Breast epithelium (tissue), 4 donors: ENCODE measurements around the gene RPS19. TPM values are rescaled to one million over a fixed set of nuclear protein-coding genes. Genes with fewer than 3 reads are reported as not detected.

Experiments
- DNase-seq, 2 donors: peaks; one replicate each; pipeline ENCODE4 v3.0.0-alpha.2; 2019; ENCODE audit warnings: low spot score in 2 of 2
- H3K27ac ChIP-seq, 2 donors: fragments of 200-600 bp; sonication (generic) in 1 of 2; one replicate each; pipeline ENCODE4 v1.5.1; 2016 to 2019; ENCODE audit warnings: mild to moderate bottlenecking in 1 of 2
- H3K27me3 ChIP-seq, 2 donors: fragments of 200-600 bp; sonication (generic) in 1 of 2; one replicate each; pipeline versions ENCODE4 v1.5.1 to v1.6.0; 2017 to 2019; ENCODE audit warnings: control low read depth in 1 of 2, mild to moderate bottlenecking in 1 of 2
- H3K36me3 ChIP-seq: fragments of 200-600 bp; one replicate; pipeline ENCODE4 v1.5.1; 2019
- H3K4me1 ChIP-seq, 2 donors: fragments of 200-600 bp; sonication (generic); one replicate each; pipeline ENCODE4 v1.5.1; 2016 to 2019; ENCODE audit warnings: control low read depth in 1 of 2
- H3K4me3 ChIP-seq, 3 donors: fragments of 200-600 bp; sonication (generic); 1 replicate in 2 of 3; 2 replicates in 1 of 3; pipeline ENCODE4 v1.5.1; 2016 to 2019; ENCODE audit warnings: mild to moderate bottlenecking in 3 of 3, moderate library complexity in 2 of 3
- H3K9me3 ChIP-seq, 2 donors: fragments of 200-600 bp; sonication (generic) in 1 of 2; one replicate each; pipeline ENCODE4 v1.5.1; 2016 to 2019; ENCODE audit warnings: control low read depth in 1 of 2
- POLR2A ChIP-seq: fragments of 450-650 bp; IDR thresholded peaks from one replicate; pipeline ENCODE4 v1.6.1; 2016; ENCODE audit warnings: antibody characterized with exemption, mild to moderate bottlenecking, moderate library complexity
- POLR2AphosphoS5 ChIP-seq, 3 donors: sonication (generic); formaldehyde crosslinking; IDR thresholded peaks; one replicate each; pipeline ENCODE4 v1.6.1; 2017; ENCODE audit warnings: antibody characterized with exemption in 3 of 3
- intact Hi-C: fragments of 100-400 bp; cut with DNase I; formaldehyde crosslinking; loops from one replicate; pipeline ENCODE4 v1.15.1; 2023; ENCODE audit warnings: low total_unique reads
- total RNA-seq, 3 donors: library from RNA; depleted of rRNA; stranded (reverse); fragments of >200 nt; gene quantifications; one replicate each; pipeline ENCODE4 v1.1.0, GENCODE V29; 2016
- TF ChIP-seq, protein P1 (sequence below), 3 donors: fragments of 450-650 bp; IDR thresholded peaks; one replicate each; pipeline ENCODE4 v1.5.1; 2016 to 2017; ENCODE audit warnings: antibody characterized with exemption in 3 of 3, mild to moderate bottlenecking in 3 of 3, moderate library complexity in 3 of 3

Gene RPS19
- total RNA-seq, 3 donors from 2014 or later: 756 to 2,084 (median 1,264) TPM

DNA sequence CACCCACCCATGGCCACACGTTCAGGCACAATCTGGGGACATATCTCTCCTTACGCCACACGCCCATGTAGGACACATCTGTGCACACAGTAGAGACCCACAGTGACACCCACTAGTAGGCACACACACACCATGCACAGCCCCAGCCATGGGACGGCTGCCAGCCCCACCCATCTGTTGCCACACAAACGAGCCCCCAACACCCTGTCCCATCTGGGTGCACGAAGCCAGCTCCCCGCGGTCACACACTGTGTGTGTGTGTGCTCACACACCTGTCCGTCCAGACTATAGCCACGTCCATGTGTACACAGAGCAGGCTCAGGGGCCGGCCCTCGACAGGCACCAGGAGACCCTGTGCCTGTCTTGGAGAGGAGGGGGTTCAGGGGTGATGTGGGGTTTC lies 57.6 kb downstream of the RPS19 start:
- Histone ChIP-seq H3K4me3 (no peak overlapping the region), H3K4me1 (peaks cover 3 to 5% of the 10 kb centered on the region in 2 donors), H3K27ac (no peak overlapping the region), H3K9me3 (no peaks in the 10 kb centered on the region), H3K27me3 (peaks cover 7 to 79% of the 10 kb centered on the region in 2 donors), H3K36me3 (no peaks in the 10 kb centered on the region)
- intact Hi-C loops: no loop called here
- DNase-seq: no peak
- TF ChIP-seq POLR2A (no peak), POLR2AphosphoS5 (IDR thresholded peaks at IDR 0.05) (no peak)
- TF ChIP-seq, protein P1, sequence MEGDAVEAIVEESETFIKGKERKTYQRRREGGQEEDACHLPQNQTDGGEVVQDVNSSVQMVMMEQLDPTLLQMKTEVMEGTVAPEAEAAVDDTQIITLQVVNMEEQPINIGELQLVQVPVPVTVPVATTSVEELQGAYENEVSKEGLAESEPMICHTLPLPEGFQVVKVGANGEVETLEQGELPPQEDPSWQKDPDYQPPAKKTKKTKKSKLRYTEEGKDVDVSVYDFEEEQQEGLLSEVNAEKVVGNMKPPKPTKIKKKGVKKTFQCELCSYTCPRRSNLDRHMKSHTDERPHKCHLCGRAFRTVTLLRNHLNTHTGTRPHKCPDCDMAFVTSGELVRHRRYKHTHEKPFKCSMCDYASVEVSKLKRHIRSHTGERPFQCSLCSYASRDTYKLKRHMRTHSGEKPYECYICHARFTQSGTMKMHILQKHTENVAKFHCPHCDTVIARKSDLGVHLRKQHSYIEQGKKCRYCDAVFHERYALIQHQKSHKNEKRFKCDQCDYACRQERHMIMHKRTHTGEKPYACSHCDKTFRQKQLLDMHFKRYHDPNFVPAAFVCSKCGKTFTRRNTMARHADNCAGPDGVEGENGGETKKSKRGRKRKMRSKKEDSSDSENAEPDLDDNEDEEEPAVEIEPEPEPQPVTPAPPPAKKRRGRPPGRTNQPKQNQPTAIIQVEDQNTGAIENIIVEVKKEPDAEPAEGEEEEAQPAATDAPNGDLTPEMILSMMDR (IDR thresholded peaks at IDR 0.05): no peak

DNA sequence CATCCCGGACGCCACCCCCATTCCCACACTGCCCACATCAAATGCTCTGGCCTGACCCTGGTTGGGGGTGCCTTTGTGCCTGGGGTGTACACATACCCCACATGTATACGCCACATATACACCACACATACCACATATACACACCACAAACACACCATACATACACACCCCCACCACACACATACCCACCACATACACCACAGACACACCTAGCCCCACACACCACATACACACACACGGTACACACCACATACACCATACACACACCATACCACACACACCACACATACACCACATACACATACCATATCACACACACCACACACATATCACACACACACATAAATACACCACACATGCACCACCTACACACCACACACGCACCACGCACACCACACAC lies 58.0 kb downstream of the RPS19 start:
- intact Hi-C loops: no loop called here
- no peak for DNase-seq
- Histone ChIP-seq H3K27me3 (peaks cover 7 to 79% of the 10 kb centered on the region in 2 donors), H3K27ac (no peak overlapping the region), H3K36me3 (no peaks in the 10 kb centered on the region), H3K4me1 (peaks cover 3 to 5% of the 10 kb centered on the region in 2 donors), H3K4me3 (no peak overlapping the region), H3K9me3 (no peaks in the 10 kb centered on the region)
- TF ChIP-seq POLR2AphosphoS5 (IDR thresholded peaks at IDR 0.05) (no peak), POLR2A (no peak)
- TF ChIP-seq, protein P1 (IDR thresholded peaks at IDR 0.05): no peak

DNA sequence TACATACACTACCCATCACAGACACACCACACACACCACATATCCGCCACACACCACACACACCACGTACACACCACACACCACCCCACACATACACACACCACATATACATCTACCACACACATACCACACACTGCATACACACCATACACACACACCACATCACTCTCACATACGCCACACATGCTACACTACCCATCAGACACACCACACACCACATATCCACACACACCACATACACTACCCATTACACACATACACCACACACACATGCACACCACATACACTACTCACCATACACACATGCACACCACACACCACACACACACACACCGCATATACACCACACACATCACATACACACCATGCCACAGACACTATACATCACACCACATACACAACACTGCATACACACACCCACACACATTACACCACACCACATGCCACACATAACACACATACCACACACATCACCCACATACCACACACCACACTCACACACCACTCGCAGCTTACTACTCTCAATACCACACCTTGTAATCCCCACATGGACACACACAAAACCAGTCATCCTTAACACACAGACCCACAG lies 58.7 kb downstream of the RPS19 start:
- H3K4me1 ChIP-seq: peaks cover 0 to 5% of the 10 kb centered on the region in 2 donors
- intact Hi-C loops: no loop called here
- no peaks in the 10 kb centered on the region for H3K9me3 ChIP-seq
- no peak overlapping the region for H3K27ac ChIP-seq
- H3K27me3 ChIP-seq: peaks cover 7 to 76% of the 10 kb centered on the region in 2 donors
- TF ChIP-seq POLR2A (no peak), POLR2AphosphoS5 (IDR thresholded peaks at IDR 0.05) (no peak)
- TF ChIP-seq, protein P1 (IDR thresholded peaks at IDR 0.05): no peak
- no peak overlapping the region for H3K4me3 ChIP-seq
- no peaks in the 10 kb centered on the region for H3K36me3 ChIP-seq
- no peak for DNase-seq

DNA sequence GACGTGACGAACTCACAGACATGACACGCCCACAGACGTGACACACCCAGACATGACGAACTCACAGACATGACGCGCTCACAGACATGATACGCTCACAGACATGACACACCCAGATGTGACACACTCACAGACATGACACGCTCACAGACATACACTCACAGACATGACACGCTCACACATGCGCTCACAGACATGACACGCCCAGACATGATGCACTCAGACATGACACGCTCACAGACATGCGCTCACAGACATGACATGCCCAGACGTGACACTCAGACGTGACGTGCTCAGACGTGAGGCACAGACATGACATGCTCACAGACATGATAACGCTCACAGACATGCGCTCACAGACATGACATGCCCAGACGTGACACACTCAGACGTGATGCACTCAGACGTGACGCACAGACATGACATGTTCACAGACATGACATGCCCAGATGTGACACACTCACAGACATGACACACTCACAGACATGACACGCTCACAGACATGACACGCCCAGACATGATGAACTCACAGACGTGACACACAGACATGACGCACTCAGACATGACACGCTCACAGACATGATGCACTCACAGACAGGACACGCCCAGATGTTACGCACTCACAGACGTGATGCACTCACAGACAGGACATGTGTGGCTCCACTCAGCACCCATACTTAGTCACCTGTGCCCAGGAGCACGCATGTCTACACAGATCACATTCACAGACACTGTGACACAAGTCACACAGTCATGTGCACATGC lies 60.1 kb downstream of the RPS19 start:
- H3K27me3 ChIP-seq: peaks cover 7 to 79% of the 10 kb centered on the region in 2 donors
- DNase-seq: no peak
- no peaks in the 10 kb centered on the region for H3K36me3 ChIP-seq
- intact Hi-C loops: no loop called here
- H3K4me1 ChIP-seq: peaks cover 0 to 3% of the 10 kb centered on the region in 2 donors
- no peaks in the 10 kb centered on the region for H3K9me3 ChIP-seq
- no peak overlapping the region for H3K27ac ChIP-seq
- TF ChIP-seq, protein P1 (IDR thresholded peaks at IDR 0.05): no peak
- TF ChIP-seq POLR2AphosphoS5 (IDR thresholded peaks at IDR 0.05) (no peak), POLR2A (no peak)
- no peak overlapping the region for H3K4me3 ChIP-seq

DNA sequence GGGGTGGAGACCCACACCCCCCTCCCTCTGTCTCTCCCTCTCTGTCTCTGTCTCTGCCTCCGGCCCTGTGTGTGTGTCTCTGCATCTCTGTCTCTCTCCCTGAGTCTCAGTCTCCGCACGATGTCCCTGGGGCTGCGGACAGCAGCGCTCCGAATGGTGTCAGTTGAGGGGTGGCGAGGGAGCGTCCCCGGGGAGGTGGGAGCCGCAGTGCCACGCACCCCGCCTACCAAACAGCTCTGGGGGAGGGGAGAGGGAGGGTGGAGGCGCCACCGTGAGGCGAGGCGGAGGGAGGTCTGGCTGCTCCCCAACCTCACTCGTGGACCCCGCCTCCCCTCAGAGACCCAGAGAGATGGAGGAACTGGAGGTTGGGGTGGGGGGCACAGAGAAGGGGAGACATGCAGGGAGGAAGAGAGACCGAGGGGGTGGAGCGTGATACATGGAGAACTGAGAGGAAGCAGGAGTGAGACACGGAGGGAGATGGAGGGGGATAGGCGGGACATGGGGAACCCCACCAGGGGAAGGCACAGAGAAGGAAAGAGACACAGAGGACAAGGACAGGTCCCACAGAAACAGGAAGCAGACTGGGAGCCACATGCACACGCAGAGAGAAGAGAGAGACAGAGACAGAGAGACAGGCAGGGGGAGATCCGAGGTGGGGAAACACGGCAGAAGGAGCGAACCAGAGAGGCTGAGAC lies 61.0 kb downstream of the RPS19 start:
- no peak overlapping the region for H3K27ac ChIP-seq
- no peak for DNase-seq
- H3K9me3 ChIP-seq: no peaks in the 10 kb centered on the region
- no peaks in the 10 kb centered on the region for H3K4me1 ChIP-seq
- TF ChIP-seq, protein P1 (IDR thresholded peaks at IDR 0.05): no peak
- TF ChIP-seq POLR2A (no peak), POLR2AphosphoS5 (IDR thresholded peaks at IDR 0.05) (no peak)
- peaks cover 3 to 79% of the 10 kb centered on the region in 2 donors for H3K27me3 ChIP-seq
- H3K36me3 ChIP-seq: no peaks in the 10 kb centered on the region
- no peak overlapping the region for H3K4me3 ChIP-seq
- intact Hi-C loops: no loop called here
